ENCODE measurements around the gene CORO1C. TPM values are rescaled to one million over a fixed set of nuclear protein-coding genes. Genes with fewer than 3 reads are reported as not detected.

CORO1C gene
- polyA plus RNA-seq, 1 experiment, result 532 TPM

DNA sequence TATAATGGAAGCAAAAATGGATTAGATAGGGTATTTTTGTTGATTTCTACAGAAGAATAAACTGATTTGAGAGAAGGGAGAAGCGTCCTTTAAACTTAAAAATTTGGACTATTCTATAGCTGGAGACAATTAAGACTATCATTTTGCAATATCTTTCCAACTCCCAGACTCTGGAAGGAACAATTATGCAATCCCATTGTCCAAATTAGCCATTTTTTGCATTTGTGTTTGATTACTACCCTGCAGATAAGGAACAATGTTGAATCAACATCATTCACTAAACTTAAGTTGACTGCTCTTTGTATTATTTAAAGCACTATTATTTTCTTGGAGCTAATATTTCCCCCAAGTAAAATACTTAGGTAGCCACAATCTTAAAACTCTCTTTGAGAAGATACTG, 62.8 kb downstream of the CORO1C start:
- Histone ChIP-seq H3K36me3 (ENCODE audit: control insufficient read depth, insufficient read depth, low read length) (no peaks in the 10 kb centered on the region; the same call in 1 of the 2 replicates), H3K27me3 (ENCODE audit: control insufficient read depth, insufficient read depth, low read length) (no peaks in the 10 kb centered on the region), H3K4me3 (ENCODE audit: low read depth, low read length) (no peak overlapping the region)
- ChIA-PET CTCF (interaction anchor here (1.2 to 8.9 kb wide), 4 partner anchors 18 to 135 kb away, joined by 3 to 108 read pairs (median 3); no protein-coding TSS in a partner anchor), POLR2A (no interaction called here)
- TF ChIP-seq, protein P1, sequence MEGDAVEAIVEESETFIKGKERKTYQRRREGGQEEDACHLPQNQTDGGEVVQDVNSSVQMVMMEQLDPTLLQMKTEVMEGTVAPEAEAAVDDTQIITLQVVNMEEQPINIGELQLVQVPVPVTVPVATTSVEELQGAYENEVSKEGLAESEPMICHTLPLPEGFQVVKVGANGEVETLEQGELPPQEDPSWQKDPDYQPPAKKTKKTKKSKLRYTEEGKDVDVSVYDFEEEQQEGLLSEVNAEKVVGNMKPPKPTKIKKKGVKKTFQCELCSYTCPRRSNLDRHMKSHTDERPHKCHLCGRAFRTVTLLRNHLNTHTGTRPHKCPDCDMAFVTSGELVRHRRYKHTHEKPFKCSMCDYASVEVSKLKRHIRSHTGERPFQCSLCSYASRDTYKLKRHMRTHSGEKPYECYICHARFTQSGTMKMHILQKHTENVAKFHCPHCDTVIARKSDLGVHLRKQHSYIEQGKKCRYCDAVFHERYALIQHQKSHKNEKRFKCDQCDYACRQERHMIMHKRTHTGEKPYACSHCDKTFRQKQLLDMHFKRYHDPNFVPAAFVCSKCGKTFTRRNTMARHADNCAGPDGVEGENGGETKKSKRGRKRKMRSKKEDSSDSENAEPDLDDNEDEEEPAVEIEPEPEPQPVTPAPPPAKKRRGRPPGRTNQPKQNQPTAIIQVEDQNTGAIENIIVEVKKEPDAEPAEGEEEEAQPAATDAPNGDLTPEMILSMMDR (IDR thresholded peaks at IDR 0.05; ENCODE audit: insufficient read depth, low read depth, low read length), result no peak
- no peak for DNase-seq (ENCODE audit: low read depth)

DNA sequence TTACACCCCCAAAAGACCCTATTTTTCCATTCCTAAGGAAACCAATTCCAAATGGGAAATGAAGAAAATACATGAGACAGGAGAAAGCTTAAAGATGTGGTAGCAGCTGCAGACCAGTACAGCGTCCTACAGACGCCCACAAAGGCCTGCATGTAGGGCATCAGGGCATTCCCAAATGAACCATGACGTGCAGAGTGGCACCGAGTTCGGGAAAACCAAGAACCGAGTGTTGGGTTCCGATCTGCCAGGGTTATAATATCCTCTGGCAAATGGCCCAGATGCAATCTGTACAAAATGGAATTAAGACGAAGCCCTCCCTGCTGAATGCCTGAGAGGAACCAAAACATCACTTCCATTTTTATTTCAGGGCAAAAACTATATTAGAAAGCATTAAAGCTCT, 63.3 kb downstream of the CORO1C start:
- DNase-seq (ENCODE audit: low read depth), result no peak
- CTCF ChIA-PET, result interaction anchor here (1.7 to 8.9 kb wide), 2 partner anchors 97 to 135 kb away, joined by 4 to 108 read pairs; no protein-coding TSS in a partner anchor
- POLR2A ChIA-PET, result interaction anchor here (0.5 kb wide), 1 partner anchor 178 kb away, joined by 12 read pairs; no protein-coding TSS in a partner anchor
- no peaks in the 10 kb centered on the region; the same call in 1 of the 2 replicates for H3K36me3 ChIP-seq (ENCODE audit: control insufficient read depth, insufficient read depth, low read length)
- TF ChIP-seq, protein P1 (IDR thresholded peaks at IDR 0.05; ENCODE audit: insufficient read depth, low read depth, low read length), result no peak
- no peak overlapping the region for H3K4me3 ChIP-seq (ENCODE audit: low read depth, low read length)
- no peaks in the 10 kb centered on the region for H3K27me3 ChIP-seq (ENCODE audit: control insufficient read depth, insufficient read depth, low read length)

DNA sequence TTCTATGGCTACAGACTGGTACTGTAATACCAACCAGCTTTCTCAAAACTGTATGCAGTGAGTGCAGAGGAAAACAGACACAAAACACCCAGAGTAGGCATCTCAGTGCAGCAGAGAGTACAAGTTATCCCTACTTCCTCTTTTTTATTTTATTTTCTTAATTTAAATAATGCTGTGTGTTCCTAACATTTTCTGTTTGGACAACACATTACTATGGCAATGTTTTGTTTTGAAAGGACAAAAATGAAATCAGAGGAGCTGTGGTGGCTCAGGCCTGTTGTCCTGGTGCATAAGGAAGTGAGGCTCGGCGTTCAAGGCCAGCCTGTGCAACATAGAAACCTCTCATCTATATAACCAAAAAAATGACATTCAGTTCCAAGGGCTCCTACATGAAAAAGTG, 64.0 kb downstream of the CORO1C start:
- Histone ChIP-seq H3K27me3 (ENCODE audit: control insufficient read depth, insufficient read depth, low read length) (no peaks in the 10 kb centered on the region), H3K4me3 (ENCODE audit: low read depth, low read length) (no peak overlapping the region), H3K36me3 (ENCODE audit: control insufficient read depth, insufficient read depth, low read length) (no peaks in the 10 kb centered on the region; the same call in 1 of the 2 replicates)
- no peak for DNase-seq (ENCODE audit: low read depth)
- TF ChIP-seq, protein P1 (IDR thresholded peaks at IDR 0.05; ENCODE audit: insufficient read depth, low read depth, low read length), result no peak
- POLR2A ChIA-PET, result no interaction called here
- CTCF ChIA-PET, result interaction anchor here (1.2 to 8.9 kb wide), 5 partner anchors 19 to 136 kb away, joined by 3 to 108 read pairs (median 4); no protein-coding TSS in a partner anchor

DNA sequence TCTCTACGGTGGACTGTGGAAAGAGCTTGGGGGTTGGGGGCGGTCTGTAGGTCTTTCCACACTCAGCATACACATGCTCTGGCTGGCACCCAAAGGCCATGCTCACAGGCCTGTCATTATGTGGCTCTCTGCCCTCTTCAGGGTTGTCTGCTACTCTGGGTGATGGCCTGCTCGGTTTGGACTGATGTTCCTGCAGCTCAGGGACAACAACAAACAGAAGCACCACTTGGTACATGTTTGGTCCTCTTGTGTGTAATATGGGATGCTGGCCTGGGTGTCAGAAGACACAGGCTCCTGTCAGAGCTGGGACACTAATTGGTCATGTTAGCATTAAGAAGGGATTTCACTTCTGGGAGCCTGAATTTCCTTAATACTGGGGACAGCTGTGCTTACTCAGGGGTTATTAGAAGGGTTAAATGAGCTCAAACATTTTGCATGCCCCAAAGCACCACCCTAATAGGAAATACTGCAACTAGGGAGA, 64.9 kb downstream of the CORO1C start:
- POLR2A ChIA-PET, result no interaction called here

DNA sequence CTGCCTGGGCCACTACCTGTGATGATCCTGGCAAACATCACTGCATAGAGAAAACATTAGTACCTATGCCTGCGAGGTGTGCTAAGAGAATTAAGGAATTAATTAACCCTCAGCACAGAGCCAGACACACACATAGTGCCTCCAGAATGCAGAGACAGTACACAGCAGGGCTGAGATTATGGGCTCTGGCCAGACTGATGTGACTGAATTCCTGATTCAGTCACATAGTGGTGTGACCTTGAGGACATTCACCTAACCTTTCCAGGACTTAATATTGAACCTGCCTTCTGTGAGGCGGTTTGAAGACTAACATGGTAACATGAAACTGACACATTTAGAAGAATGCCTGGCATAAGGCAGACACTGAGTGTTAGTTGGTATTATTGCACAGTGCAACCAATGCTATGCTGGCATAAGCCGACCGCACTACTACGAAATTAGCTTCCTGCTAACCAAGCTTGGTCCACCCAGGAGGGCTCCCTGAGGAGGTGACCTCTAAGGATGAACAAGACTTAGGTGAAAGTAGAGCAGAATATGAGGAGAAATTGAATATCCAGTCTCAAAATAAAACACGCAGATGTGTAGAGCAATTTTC, 65.6 kb downstream of the CORO1C start:
- DNase-seq (ENCODE audit: low read depth), result no peak
- H3K27me3 ChIP-seq (ENCODE audit: control insufficient read depth, insufficient read depth, low read length), result no peaks in the 10 kb centered on the region
- TF ChIP-seq, protein P1 (IDR thresholded peaks at IDR 0.05; ENCODE audit: insufficient read depth, low read depth, low read length), result no peak
- ChIA-PET POLR2A (no interaction called here), CTCF (interaction anchor here (0.7 to 8.9 kb wide), 19 partner anchors 14 to 285 kb away, joined by 3 to 108 read pairs (median 5); no protein-coding TSS in a partner anchor)
- 0 out of 2 replicates have a peak, but pooled peaks cover 3% of the 10 kb centered on the region for H3K36me3 ChIP-seq (ENCODE audit: control insufficient read depth, insufficient read depth, low read length)
- H3K4me3 ChIP-seq (ENCODE audit: low read depth, low read length), result no peak overlapping the region

More for the DNA sequence above, 64.9 kb downstream of the CORO1C start:
- DNase-seq (ENCODE audit: low read depth), result no peak
- TF ChIP-seq, protein P1 (IDR thresholded peaks at IDR 0.05; ENCODE audit: insufficient read depth, low read depth, low read length), result no peak
- H3K36me3 ChIP-seq (ENCODE audit: control insufficient read depth, insufficient read depth, low read length), result 0 out of 2 replicates have a peak, but pooled peaks cover 3% of the 10 kb centered on the region
- no peak overlapping the region for H3K4me3 ChIP-seq (ENCODE audit: low read depth, low read length)
- CTCF ChIA-PET, result interaction anchor here (0.7 to 8.9 kb wide), 9 partner anchors 20 to 284 kb away, joined by 3 to 108 read pairs (median 4); no protein-coding TSS in a partner anchor
- H3K27me3 ChIP-seq (ENCODE audit: control insufficient read depth, insufficient read depth, low read length), result no peaks in the 10 kb centered on the region

All from BJ (cell line).